Central memory CD4-positive, alpha-beta T cell (primary cell): ENCODE data around the gene PIP5K1C.
"Not testable (repeated sequence)": the region's sequence is repeated elsewhere in the genome, so short reads cannot be mapped to it uniquely, and the experiment has no call there.

ENCODE experiments used
- DNase-seq: peaks from one replicate; pipeline ENCODE4 v3.0.0; 2022

The PIP5K1C gene

DNA sequence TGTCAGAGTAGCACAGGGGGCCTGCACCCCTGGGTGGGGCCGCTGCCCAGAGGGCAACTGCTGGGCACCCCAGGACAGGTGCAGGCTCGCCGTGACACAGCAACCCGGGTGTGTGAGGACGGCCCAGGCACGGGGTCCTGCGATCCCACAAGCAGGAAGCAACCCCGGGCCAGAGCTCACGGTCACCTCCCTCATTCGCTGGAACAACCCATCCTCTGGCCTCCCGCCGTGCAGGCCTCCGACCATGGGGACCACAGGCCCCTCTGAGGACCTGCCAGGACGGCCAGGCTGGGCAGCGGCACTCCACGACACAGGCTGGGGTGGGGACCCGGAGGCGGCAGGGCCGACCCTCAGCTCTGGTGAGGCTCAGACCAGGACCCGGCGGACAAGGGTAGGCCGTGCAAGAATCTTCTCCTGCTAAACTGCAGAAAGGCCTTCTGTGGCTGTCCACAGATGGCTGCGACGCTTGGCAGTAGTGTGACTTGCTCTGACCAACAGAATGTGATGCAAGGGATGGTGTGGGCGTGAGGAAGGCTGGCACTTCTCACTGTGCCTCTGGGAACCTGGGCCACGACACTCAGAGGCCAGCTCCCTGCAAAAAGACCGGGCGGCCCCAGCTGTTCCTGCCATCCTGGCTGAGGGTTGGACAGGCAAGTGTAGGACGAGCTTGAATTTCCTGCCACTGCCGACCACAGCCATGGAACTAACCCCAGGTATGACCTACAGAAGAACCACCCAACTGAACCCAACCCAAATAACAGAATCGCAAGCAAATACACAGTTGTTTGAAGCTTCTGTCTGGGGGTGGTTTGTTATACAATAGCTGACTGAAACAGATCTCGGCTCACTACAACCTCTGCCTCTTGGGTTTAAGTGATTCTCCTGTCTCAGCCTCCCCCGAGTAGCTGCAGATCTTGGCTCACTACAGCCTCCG, 26.5 kb downstream of the PIP5K1C start:
- no peak for DNase-seq

DNA sequence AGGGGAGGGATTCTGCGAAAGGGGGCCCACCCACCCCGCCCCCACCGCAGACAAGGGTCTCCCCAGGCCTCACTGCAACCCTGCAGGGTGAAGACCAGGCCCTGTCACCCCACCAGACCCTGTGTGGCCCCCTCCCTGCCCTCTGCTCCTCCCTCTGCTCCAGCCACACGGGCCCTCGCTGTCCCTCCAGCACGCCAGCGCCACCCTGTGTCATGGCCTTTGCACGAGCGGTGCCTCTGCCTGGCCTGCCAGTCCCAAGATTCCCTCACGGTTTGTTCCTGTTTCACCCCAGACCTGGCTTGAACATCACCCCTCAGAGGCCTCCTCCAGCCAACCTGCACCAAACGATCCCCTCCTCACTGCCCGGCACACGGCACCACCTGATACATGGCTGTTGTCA, 27.3 kb downstream of the PIP5K1C start:
- DNase-seq = no peak

DNA sequence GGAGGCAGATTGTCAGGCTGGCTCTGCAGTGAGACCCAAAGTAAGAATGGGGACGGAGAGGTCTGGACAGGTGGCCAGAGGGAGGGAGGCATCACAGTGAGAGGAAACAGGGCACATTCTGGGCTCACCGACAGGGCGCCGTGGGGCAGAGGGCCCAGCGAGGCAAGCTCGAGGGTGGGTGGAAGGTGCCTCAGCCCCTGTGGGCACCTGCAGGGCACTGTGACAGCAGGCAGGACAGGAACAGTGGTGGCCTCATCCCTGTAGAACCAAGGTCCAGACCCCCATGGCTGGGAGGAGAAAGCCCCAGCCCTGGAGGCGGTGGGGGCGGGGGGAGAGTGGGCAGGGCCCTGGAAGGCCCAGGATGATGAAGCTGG, 27.7 kb downstream of the PIP5K1C start:
- DNase-seq = no peak

- DNase-seq = no peak
These were observed 28.3 kb downstream of the PIP5K1C start for GRCh38 chr19:3671680-3672574.

GRCh38 chr19:3670796-3671679, 29.2 kb downstream of the PIP5K1C start:
- no peak for DNase-seq

DNA sequence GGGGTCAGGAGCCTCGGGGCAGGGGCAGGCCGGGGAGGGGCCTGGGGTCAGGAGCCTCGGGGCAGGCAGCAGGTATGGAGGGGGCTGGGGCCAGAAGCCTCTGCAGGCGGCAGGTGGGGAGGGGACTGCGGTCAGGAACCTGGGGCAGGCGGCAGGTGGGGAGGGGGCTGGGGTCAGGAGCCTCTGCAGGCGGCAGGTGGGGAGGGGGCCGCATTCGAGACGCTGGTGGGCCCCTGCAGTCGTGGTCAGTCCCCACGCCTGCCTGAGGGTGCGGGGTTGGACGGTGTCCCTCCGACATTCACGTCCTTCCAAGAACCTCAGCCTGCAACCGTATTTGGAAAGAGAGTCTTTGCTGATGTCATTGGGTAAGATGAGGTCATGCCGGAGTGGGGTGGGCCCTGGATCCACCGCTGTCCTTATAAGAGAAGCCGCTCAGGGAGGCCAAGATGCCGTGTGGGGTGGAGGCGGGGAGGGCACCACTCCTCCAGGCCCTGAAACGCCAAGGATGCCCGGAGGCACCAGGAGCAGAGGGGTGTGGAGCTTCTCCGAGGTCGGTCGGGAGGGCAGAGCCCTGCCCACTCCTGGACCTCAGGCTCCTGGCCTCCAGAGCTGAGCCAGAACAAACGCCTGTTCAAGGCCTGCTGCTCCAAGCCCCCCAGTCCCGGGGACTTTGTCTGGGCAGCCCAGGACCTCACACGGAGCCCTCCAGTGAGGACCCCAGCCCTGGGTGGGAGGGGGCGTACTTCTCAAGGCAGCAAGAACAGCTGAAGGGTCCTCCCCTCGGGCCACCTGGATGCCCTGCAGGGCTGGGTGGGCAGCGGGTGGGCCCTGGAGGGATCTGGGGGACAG, 30.1 kb downstream of the PIP5K1C start:
- no peak for DNase-seq

- no peak for DNase-seq
These were observed 31.0 kb downstream of the PIP5K1C start for GRCh38 chr19:3669082-3669946.

DNA sequence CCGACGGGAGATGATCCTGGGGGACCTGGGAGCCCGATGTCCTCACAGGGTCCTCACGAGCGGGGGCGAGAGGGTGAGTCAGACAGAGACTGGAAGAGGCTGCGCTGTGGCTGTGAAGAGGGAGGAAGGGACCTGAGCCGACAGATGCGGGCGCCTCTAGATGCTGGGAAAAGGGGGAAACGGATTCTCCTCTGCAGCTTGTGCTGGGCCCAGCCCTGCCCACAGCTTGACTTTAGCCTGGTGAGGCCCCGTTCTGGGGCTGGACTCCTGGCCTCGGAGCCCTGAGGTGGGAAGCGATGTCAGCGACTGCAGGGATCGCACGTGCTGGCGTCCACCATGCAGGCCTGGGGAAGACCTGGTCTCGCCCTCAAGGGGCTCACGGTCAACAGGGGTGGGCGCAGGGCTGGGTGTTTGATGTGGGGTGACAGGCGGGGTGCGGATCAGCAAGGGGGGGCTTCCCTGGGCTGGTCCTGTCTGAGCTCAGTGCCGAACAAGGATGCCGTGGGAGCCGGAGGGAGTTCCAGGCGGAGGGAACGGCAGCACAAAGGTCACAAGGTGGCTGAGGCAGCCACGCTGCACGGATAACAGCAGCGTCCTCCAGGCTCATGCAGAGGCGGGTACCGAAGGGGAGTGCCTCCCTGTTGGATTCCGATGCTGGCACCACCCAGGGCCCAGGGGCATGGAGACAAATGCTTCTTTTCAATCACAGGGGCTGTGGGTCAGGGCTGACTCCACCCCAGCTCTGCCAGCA, 31.8 kb downstream of the PIP5K1C start:
- no peak for DNase-seq

DNA sequence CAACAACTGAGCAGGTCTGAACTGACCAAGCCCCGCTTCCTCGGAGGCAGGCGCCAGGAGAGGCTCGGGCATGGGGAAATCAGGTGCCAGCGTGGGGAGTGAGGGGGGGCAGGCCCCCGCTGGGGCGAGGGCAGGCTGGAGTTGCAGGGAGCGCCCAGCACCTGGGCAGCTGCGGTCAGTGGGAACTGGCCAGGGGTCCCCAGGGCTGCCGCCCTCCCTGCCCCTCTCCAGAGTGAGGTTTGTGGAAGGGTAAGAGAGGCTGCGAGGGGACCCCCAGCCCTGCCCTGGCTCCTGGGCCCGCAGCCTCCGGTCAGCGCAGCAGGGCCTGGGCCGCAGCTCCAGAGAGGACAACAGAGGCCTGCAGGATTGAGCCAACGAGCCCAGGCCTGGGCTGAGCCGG, 32.5 kb downstream of the PIP5K1C start:
- DNase-seq = no peak

GRCh38 chr19:3667037-3667638, 33.1 kb downstream of the PIP5K1C start:
- DNase-seq = no peak

DNA sequence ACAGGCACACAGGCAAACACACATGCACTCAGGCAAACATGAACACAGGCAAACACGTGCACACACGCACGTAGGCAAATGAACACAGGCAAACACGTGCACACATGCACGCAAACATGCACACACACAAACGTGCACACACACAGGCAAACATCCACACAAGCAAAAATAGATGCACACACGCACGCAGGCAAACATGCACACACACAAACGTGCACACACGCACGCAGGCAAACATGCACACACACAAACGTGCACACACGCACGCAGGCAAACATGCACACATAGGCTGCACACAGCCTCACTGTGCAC, 33.8 kb downstream of the PIP5K1C start:
- DNase-seq = not testable (repeated sequence)

DNA sequence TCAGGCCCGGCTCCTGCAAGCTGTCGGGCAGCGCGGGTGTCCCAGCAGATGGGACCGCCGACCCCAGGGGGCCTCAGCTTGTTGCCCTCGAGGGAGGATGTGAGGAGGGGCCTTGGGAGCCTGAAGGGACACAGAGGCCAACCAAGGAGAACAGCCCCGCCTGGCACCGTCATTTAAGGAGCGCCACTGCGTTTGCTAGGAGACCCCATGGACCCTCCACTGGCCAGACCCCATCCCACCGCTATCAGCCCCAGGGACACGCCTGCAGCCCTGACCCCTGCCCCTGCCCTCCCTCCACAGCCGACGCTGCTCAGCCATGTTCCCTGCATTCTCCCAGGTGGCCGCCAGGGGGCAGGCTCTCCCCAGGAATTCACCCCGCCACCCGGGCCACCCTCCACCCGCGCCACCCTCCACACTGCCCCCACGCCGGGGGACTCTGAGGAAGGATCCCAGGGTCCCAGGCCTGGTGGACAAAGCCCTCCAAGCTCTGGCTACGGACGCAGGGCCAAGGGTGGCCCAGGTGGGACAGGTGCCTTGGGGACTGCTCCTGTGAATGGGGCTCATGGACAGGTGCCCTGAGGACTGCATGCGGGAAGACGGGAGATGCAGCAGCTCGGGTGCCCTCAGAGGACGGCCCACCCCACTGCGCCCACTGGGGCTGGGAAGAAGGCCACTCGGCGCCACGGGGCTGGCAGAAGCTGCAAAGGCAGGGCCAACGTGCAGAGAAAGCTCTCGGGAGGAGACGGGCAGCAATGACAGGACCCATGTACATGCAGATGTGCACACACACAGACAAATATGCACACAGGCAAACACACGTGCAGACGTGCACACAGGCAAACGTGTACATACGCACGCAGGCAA, 34.4 kb downstream of the PIP5K1C start:
- DNase-seq = peak; percentile 63

GRCh38 chr19:3664879-3665642, 35.2 kb downstream of the PIP5K1C start:
- no peak for DNase-seq

GRCh38 chr19:3663838-3664237, 36.4 kb downstream of the PIP5K1C start:
- no peak for DNase-seq

GRCh38 chr19:3661284-3662238, 38.7 kb downstream of the PIP5K1C start:
- DNase-seq = no peak

GRCh38 chr19:3660493-3661219, 39.6 kb downstream of the PIP5K1C start:
- DNase-seq = no peak
